Tibial nerve (tissue), 4 donors: ENCODE results near the gene CRYBG1. TPM values are rescaled to one million over a fixed set of nuclear protein-coding genes. Genes with fewer than 3 reads are reported as not detected.

ENCODE experiments used
- DNase-seq, 2 donors: peaks; one replicate each; pipeline ENCODE4 v3.0.0-alpha.2; 2019; ENCODE audit warnings: low spot score in 2 of 2
- H3K27ac ChIP-seq, 4 donors: fragments of 200-600 bp; sonication (generic) in 3 of 4; one replicate each; pipeline ENCODE4 v1.5.1; 2017 to 2019; ENCODE audit warnings: mild to moderate bottlenecking in 1 of 4
- H3K27me3 ChIP-seq, 2 donors: fragments of 200-600 bp; sonication (generic) in 1 of 2; one replicate each; pipeline versions ENCODE4 v1.5.1 to v1.6.0; 2017 to 2019
- H3K36me3 ChIP-seq, 3 donors: fragments of 200-600 bp; sonication (generic); one replicate each; pipeline ENCODE4 v1.5.1; 2018 to 2019
- H3K4me1 ChIP-seq, 4 donors: fragments of 200-600 bp; sonication (generic) in 3 of 4; one replicate each; pipeline ENCODE4 v1.5.1; 2017 to 2019
- H3K4me3 ChIP-seq, 4 donors: fragments of 200-600 bp; sonication (generic) in 3 of 4; one replicate each; pipeline ENCODE4 v1.5.1; 2017 to 2019; ENCODE audit warnings: mild to moderate bottlenecking in 1 of 4, moderate library complexity in 1 of 4
- H3K9me3 ChIP-seq, 4 donors: fragments of 200-600 bp; sonication (generic) in 3 of 4; one replicate each; pipeline ENCODE4 v1.5.1; 2017 to 2019
- CTCF ChIP-seq, 5 experiments: fragments of 200-600 bp in 3 of 5; fragments of 450-650 bp in 2 of 5; sonication (generic) in 3 of 5; IDR thresholded peaks; one replicate each; pipeline ENCODE4 v1.5.1; 2016 to 2019; ENCODE audit warnings: antibody characterized with exemption in 5 of 5, mild to moderate bottlenecking in 3 of 5, moderate library complexity in 2 of 5
- EP300 ChIP-seq, 2 donors: sonication (generic); formaldehyde crosslinking; IDR thresholded peaks; one replicate each; pipeline ENCODE4 v1.6.1; 2017; ENCODE audit warnings: antibody characterized with exemption in 2 of 2, mild to moderate bottlenecking in 1 of 2
- POLR2A ChIP-seq, 2 donors: fragments of 450-650 bp; IDR thresholded peaks; one replicate each; pipeline ENCODE4 v1.6.1; 2017; ENCODE audit warnings: antibody characterized with exemption in 2 of 2, mild to moderate bottlenecking in 2 of 2, moderate library complexity in 2 of 2
- WGBS, 2 donors: methylation state at CpG; one replicate each; pipeline ENCODE4 v1.1.5; 2018; 5-methylcytosine and 5-hydroxymethylcytosine counted together
- total RNA-seq, 4 donors: library from RNA; depleted of rRNA; stranded (reverse); fragments of >200 nt; gene quantifications; one replicate each; pipeline ENCODE4 v1.1.0, GENCODE V29; 2016

Gene CRYBG1
- total RNA-seq, 4 donors from 2014 or later = 5.9 to 15.3 (median 8.1) TPM

DNA sequence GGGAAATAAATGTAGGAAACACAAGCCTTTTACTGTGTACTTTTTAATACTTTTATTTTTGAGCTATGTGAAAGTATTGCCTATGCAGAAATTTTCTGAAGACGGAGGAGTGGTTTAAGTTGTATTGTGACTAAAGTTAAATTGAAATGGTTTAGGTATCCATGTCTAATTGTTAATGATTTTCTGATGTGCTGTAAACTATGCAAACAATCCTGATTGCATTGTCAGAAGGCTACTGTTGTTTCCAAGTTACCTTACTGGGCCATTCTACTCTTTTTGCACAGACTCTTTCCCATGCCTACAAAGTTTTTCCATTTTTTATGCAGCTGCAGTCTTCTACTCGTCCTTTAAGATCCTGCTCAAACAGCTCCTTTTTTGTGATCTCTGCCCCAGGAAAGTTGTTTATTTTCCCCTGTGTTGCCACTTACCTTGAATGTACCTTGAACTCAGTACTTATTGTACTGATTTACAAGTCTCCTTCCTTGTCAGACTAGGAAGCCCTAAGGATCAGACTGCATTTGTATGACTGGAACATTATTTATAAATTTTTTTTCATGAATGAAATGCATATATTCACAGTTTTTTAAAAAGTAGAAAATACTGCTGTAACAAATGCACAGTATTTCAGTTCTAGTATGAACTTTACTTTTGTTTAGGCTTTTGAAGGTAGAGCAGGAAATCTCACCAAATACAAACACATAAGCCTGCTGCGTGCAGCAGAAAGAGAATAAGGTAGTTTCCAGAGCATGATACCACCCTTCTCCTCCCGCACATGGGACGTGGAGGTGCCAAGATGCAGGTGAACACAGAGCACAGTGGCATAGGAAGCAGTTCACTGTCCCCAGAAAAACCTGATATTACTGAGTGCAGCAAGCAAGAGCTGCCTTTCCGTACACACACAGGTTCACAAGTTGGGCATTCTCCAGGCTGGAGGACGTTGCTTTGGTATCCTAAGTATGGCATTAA, 97.8 kb downstream of the CRYBG1 start:
- no peak overlapping the region for H3K4me3 ChIP-seq
- H3K27me3 ChIP-seq = no peaks in the 10 kb centered on the region
- DNase-seq = no peak
- no peaks in the 10 kb centered on the region for H3K36me3 ChIP-seq
- no peaks in the 10 kb centered on the region for H3K4me1 ChIP-seq
- no peak for TF ChIP-seq CTCF (IDR thresholded peaks at IDR 0.05)
- no peak for TF ChIP-seq EP300 (IDR thresholded peaks at IDR 0.05)
- no peak for TF ChIP-seq POLR2A (IDR thresholded peaks at IDR 0.05)
- no peak overlapping the region for H3K27ac ChIP-seq
- 76 to 78% methylated on average over 7 of the region's 7 CpGs for WGBS, 2 donors
- no peaks in the 10 kb centered on the region for H3K9me3 ChIP-seq

GRCh38 chr6:106460481-106460880, 100.0 kb downstream of the CRYBG1 start:
- Histone ChIP-seq H3K27me3 (no peaks in the 10 kb centered on the region), H3K4me3 (no peak overlapping the region), H3K27ac (no peak overlapping the region), H3K36me3 (no peaks in the 10 kb centered on the region), H3K9me3 (no peaks in the 10 kb centered on the region), H3K4me1 (no peaks in the 10 kb centered on the region)
- no peak for DNase-seq
- 50 to 64% methylated on average over 2 of the region's 2 CpGs for WGBS, 2 donors
- TF ChIP-seq CTCF (IDR thresholded peaks at IDR 0.05) = no peak
- no peak for TF ChIP-seq POLR2A (IDR thresholded peaks at IDR 0.05)
- no peak for TF ChIP-seq EP300 (IDR thresholded peaks at IDR 0.05)

DNA sequence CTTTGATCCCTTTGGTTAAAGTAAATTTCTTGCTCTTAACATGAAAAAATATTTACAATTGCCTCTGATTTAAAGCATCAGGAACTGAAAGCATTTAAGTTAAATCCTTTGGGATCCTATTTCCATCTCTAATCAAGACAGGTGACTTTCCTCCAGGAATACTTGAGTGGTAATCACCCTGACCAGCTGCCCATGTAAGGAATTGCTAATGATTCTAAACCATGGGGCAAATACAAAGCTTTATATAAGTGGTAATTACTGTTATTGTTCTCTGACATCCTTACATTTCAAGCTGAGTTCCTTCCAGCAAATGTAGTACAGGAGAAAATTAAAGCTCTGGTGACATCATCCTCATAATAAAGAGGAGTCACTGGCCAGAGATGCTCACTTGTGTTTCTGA, 100.6 kb downstream of the CRYBG1 start:
- no peaks in the 10 kb centered on the region for H3K36me3 ChIP-seq
- H3K4me3 ChIP-seq = no peak overlapping the region
- no peaks in the 10 kb centered on the region for H3K9me3 ChIP-seq
- H3K27ac ChIP-seq = no peak overlapping the region
- TF ChIP-seq POLR2A (IDR thresholded peaks at IDR 0.05) (no peak), EP300 (IDR thresholded peaks at IDR 0.05) (no peak), CTCF (IDR thresholded peaks at IDR 0.05) (no peak)
- DNase-seq = no peak
- H3K27me3 ChIP-seq = no peaks in the 10 kb centered on the region
- no peaks in the 10 kb centered on the region for H3K4me1 ChIP-seq

- no peak overlapping the region for H3K4me3 ChIP-seq
These were observed 102.5 kb downstream of the CRYBG1 start for GRCh38 chr6:106462923-106463557.

More at GRCh38 chr6:106462923-106463557, 102.5 kb downstream of the CRYBG1 start:
- TF ChIP-seq POLR2A (IDR thresholded peaks at IDR 0.05) (no peak), EP300 (IDR thresholded peaks at IDR 0.05) (no peak), CTCF (IDR thresholded peaks at IDR 0.05) (no peak)
- H3K27me3 ChIP-seq = no peaks in the 10 kb centered on the region
- H3K27ac ChIP-seq = no peak overlapping the region
- no peak for DNase-seq
- no peaks in the 10 kb centered on the region for H3K4me1 ChIP-seq
- H3K9me3 ChIP-seq = no peaks in the 10 kb centered on the region
- 89 to 91% methylated on average over 2 of the region's 2 CpGs for WGBS, 2 donors
- H3K36me3 ChIP-seq = no peaks in the 10 kb centered on the region
